GM12872 (cell line): ENCODE data around the gene MIB1.

ENCODE experiments used
- CTCF ChIP-seq: IDR thresholded peaks from 3 replicates; pipeline ENCODE4 v1.5.1; 2011; ENCODE audit warnings: low read depth, mild to moderate bottlenecking, low read length, moderate library complexity; ENCODE audit not compliant: insufficient read depth

The MIB1 gene

GRCh38 chr18:21747764-21748693, 7.4 kb downstream of the MIB1 start:
- no peak for TF ChIP-seq CTCF

GRCh38 chr18:21757833-21758232, 17.2 kb downstream of the MIB1 start:
- TF ChIP-seq CTCF: no peak

GRCh38 chr18:21759836-21760235, 19.2 kb downstream of the MIB1 start:
- no peak for TF ChIP-seq CTCF

- no peak for TF ChIP-seq CTCF
Observed at GRCh38 chr18:21760321-21760720, 19.7 kb downstream of the MIB1 start.

GRCh38 chr18:21761471-21762115, 21.0 kb downstream of the MIB1 start:
- no peak for TF ChIP-seq CTCF

GRCh38 chr18:21762181-21762772, 21.7 kb downstream of the MIB1 start:
- TF ChIP-seq CTCF: no peak
